RWPE2 (cell line): ENCODE results near the gene CPSF7.
"Not testable (repeated sequence)": the region's sequence is repeated elsewhere in the genome, so short reads cannot be mapped to it uniquely, and the experiment has no call there.

Experiments used
- ATAC-seq: fragments of 200-7000 bp; cut with Tn5 transposase; 3 replicates; pipeline ENCODE4 v1.9.1; 2021; ENCODE audit warnings: low read depth
- DNase-seq: peaks from one replicate; pipeline ENCODE4 v3.0.0-alpha.2; 2020; ENCODE audit warnings: low spot score
- H3K27ac ChIP-seq: fragments of 450-650 bp; 2 replicates; pipeline ENCODE4 v1.5.1; 2017; ENCODE audit warnings: mild to moderate bottlenecking; ENCODE audit not compliant: poor library complexity, severe bottlenecking
- H3K27me3 ChIP-seq: fragments of 250-450 bp; sonication (Bioruptor Pico); 2 replicates; pipeline ENCODE4 v1.5.1; 2021; ENCODE audit warnings: mild to moderate bottlenecking, moderate library complexity; ENCODE audit not compliant: insufficient read depth, poor library complexity, severe bottlenecking
- H3K36me3 ChIP-seq: fragments of 250-450 bp; sonication (Bioruptor Pico); 2 replicates; pipeline ENCODE4 v1.5.1; 2020; ENCODE audit warnings: low read depth, mild to moderate bottlenecking, moderate library complexity
- H3K4me1 ChIP-seq: fragments of 250-450 bp; sonication (Bioruptor Pico); 2 replicates; pipeline ENCODE4 v1.5.1; 2021; ENCODE audit warnings: mild to moderate bottlenecking, moderate library complexity; ENCODE audit not compliant: insufficient read depth, poor library complexity, severe bottlenecking
- H3K4me3 ChIP-seq: fragments of 250-450 bp; sonication (Bioruptor Pico); 2 replicates; pipeline ENCODE4 v1.5.1; 2021; ENCODE audit warnings: mild to moderate bottlenecking, moderate library complexity; ENCODE audit not compliant: severe bottlenecking
- H3K9me3 ChIP-seq: fragments of 250-450 bp; sonication (Bioruptor Pico); 2 replicates; pipeline ENCODE4 v1.5.1; 2021; ENCODE audit warnings: mild to moderate bottlenecking, moderate library complexity; ENCODE audit not compliant: severe bottlenecking
- CTCF ChIP-seq: fragments of 450-650 bp; IDR thresholded peaks from one replicate; pipeline ENCODE4 v1.5.1; 2017; ENCODE audit warnings: mild to moderate bottlenecking, moderate library complexity; ENCODE audit not compliant: poor library complexity, severe bottlenecking

Gene CPSF7

GRCh38 chr11:61445516-61445915 is 15.7 kb upstream of the CPSF7 start:
- TF ChIP-seq CTCF: no peak
- no peak for ATAC-seq
- H3K4me1 ChIP-seq: no peaks in the 10 kb centered on the region
- no peak for DNase-seq
- H3K36me3 ChIP-seq: peaks cover 63% of the 10 kb centered on the region
- H3K27ac ChIP-seq: no peak overlapping the region
- H3K27me3 ChIP-seq: no peaks in the 10 kb centered on the region
- H3K4me3 ChIP-seq: no peak overlapping the region
- H3K9me3 ChIP-seq: no peaks in the 10 kb centered on the region

DNA sequence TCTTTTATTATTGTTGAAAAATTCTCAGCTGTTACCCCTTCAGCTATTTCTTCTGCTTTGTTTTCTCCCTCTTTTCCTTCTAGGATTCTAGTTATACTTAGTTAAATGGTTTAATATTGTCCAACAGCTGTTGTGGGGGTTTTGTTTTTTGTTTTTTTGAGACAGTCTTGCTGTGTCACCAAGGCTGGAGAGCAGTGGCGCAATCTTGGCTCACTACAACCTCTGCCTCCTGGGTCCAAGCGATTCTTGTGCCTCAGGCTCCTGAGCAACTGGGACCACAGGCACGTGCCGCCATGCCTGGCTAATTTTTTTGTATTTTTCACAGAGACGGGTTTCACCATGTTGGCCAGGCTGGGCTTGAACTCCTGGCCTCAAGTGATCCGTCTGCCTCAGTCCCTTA is 12.8 kb upstream of the CPSF7 start:
- peaks cover 77% of the 10 kb centered on the region for H3K36me3 ChIP-seq
- ATAC-seq (no peak), DNase-seq (no peak)
- TF ChIP-seq CTCF: no peak
- no peaks in the 10 kb centered on the region for H3K4me1 ChIP-seq
- H3K27me3 ChIP-seq: no peaks in the 10 kb centered on the region
- no peak overlapping the region for H3K27ac ChIP-seq
- H3K9me3 ChIP-seq: no peaks in the 10 kb centered on the region
- H3K4me3 ChIP-seq: no peak overlapping the region

- no peak overlapping the region for H3K27ac ChIP-seq
- no peak for ATAC-seq
These were observed 9.8 kb upstream of the CPSF7 start for GRCh38 chr11:61439615-61440014.

GRCh38 chr11:61437496-61437895 is 7.7 kb upstream of the CPSF7 start:
- no peaks in the 10 kb centered on the region for H3K27me3 ChIP-seq
- H3K36me3 ChIP-seq: peaks cover 70% of the 10 kb centered on the region
- no peak for TF ChIP-seq CTCF
- no peaks in the 10 kb centered on the region for H3K9me3 ChIP-seq
- no peak for ATAC-seq
- H3K4me1 ChIP-seq: peaks cover 3% of the 10 kb centered on the region
- H3K27ac ChIP-seq: no peak overlapping the region
- no peak for DNase-seq
- H3K4me3 ChIP-seq: no peak overlapping the region

More at GRCh38 chr11:61439615-61440014, 9.8 kb upstream of the CPSF7 start:
- DNase-seq: no peak
- Histone ChIP-seq H3K4me3 (no peak overlapping the region), H3K9me3 (no peaks in the 10 kb centered on the region), H3K27me3 (no peaks in the 10 kb centered on the region), H3K36me3 (peaks cover 80% of the 10 kb centered on the region), H3K4me1 (peaks cover 3% of the 10 kb centered on the region)
- no peak for TF ChIP-seq CTCF

DNA sequence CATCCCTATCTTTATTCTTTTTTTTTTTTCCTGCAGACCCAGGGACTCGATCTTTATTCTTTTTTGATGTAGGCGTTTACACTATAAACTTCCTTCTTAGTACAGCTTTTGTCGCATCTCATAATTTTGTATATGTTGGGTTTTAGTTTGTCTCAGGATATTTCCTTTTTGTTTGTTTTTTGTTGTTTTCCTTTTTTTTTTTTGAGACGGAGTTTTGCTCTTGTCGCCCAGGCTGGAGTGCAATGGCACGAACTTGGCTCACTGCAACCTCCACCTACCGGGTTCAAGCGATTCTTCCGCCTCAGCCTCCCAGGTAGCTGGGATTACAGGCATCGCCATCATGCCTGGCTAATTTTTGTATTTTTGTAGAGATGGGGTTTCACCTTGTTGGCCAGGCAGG is 1.1 kb upstream of the CPSF7 start:
- not testable (repeated sequence) for H3K9me3 ChIP-seq, H3K27me3 ChIP-seq, ATAC-seq, DNase-seq
- peak overlapping the region; percentile 73 for H3K4me3 ChIP-seq
- H3K36me3 ChIP-seq: peaks cover 46% of the 10 kb centered on the region
- peaks cover 10% of the 10 kb centered on the region for H3K4me1 ChIP-seq
- H3K27ac ChIP-seq: peak overlapping the region; percentile 79

- H3K4me1 ChIP-seq: peaks cover 7% of the 10 kb centered on the region
- peak; percentile 60 for ATAC-seq
- no peaks in the 10 kb centered on the region for H3K27me3 ChIP-seq
- peak; percentile 69 for DNase-seq
- no peaks in the 10 kb centered on the region for H3K9me3 ChIP-seq
- peak; percentile 36 for TF ChIP-seq CTCF
- H3K36me3 ChIP-seq: peaks cover 52% of the 10 kb centered on the region
- H3K4me3 ChIP-seq: peak overlapping the region; percentile 73
- peak overlapping the region; percentile 79 for H3K27ac ChIP-seq
These were observed 457 bp downstream of the CPSF7 start for GRCh38 chr11:61429346-61429690.
